BE2C (cell line): ENCODE results near the gene GTF2I. TPM values are rescaled to one million over a fixed set of nuclear protein-coding genes. Genes with fewer than 3 reads are reported as not detected.
A peak's percentile ranks its signal among the peaks of the same experiment; 100 is the strongest.

Experiments used
- DNase-seq: peaks from one replicate; pipeline ENCODE4 v3.0.0-alpha.2; 2020
- H3K27me3 ChIP-seq: fragments of 250-450 bp; sonication (Bioruptor Pico); 2 replicates; pipeline ENCODE4 v1.5.1; 2020; ENCODE audit warnings: mild to moderate bottlenecking
- H3K36me3 ChIP-seq: fragments of 250-450 bp; sonication (Bioruptor Pico); 2 replicates; pipeline ENCODE4 v1.5.1; 2020; ENCODE audit warnings: mild to moderate bottlenecking
- H3K4me1 ChIP-seq: fragments of 250-450 bp; sonication (Bioruptor Pico); 2 replicates; pipeline ENCODE4 v1.5.1; 2020
- H3K4me3 ChIP-seq: 2 replicates; pipeline ENCODE4 v1.5.1; 2011; ENCODE audit warnings: low read depth, low read length
- H3K9me3 ChIP-seq: fragments of 250-450 bp; sonication (Bioruptor Pico); 2 replicates; pipeline ENCODE4 v1.5.1; 2020
- CTCF ChIP-seq: IDR thresholded peaks from 2 replicates; pipeline ENCODE4 v1.5.1; 2012; ENCODE audit warnings: mild to moderate bottlenecking, low read depth, low read length
- polyA plus RNA-seq: library from polyadenylated mRNA; unstranded; fragments of >200 nt; gene quantifications from one replicate; pipeline ENCODE4 v1.2.1, GENCODE V29; 2012; ENCODE audit warnings: low read depth, missing spikeins; ENCODE audit not compliant: insufficient read length, insufficient read depth

GTF2I gene
- 115 TPM for polyA plus RNA-seq

DNA sequence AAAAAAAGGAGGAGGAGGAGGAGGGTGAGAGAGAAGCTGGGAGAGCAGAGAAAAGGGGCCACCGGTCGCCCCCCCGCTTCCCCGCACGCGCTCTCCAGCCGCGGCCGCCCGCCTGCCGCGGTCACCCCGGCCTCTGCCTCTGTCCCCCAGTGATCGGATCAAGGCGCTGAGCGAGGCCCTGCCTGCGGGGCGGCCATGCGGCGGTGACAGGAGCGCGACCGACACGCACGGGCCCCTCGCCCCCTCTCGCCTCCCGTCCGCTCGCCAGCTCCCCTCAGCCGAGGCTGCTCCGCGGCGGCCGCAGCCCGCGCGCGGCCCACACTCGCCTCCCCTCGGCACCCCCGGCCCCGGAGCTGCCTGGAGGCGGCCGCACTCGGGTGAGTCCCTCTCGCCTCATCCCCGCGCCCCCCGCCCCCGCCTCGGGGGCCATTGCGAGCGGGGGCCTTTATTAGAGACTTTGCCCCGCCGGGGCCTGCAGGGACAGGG is at the start of gene GTF2I:
Gene GTF2I (plus strand): TSS at position 27 of the 486 bp plus-strand sequence. CDS start 31,411 bp downstream, outside the sequence.
- Histone ChIP-seq H3K9me3 (no peaks in the 10 kb centered on the region), H3K4me1 (peaks cover 6% of the 10 kb centered on the region), H3K36me3 (peaks cover 27% of the 10 kb centered on the region), H3K4me3 (peak within 1 kb of the TSS; percentile 68), H3K27me3 (no peaks in the 10 kb centered on the region)
- DNase-seq = no peak
- TF ChIP-seq CTCF = no peak

DNA sequence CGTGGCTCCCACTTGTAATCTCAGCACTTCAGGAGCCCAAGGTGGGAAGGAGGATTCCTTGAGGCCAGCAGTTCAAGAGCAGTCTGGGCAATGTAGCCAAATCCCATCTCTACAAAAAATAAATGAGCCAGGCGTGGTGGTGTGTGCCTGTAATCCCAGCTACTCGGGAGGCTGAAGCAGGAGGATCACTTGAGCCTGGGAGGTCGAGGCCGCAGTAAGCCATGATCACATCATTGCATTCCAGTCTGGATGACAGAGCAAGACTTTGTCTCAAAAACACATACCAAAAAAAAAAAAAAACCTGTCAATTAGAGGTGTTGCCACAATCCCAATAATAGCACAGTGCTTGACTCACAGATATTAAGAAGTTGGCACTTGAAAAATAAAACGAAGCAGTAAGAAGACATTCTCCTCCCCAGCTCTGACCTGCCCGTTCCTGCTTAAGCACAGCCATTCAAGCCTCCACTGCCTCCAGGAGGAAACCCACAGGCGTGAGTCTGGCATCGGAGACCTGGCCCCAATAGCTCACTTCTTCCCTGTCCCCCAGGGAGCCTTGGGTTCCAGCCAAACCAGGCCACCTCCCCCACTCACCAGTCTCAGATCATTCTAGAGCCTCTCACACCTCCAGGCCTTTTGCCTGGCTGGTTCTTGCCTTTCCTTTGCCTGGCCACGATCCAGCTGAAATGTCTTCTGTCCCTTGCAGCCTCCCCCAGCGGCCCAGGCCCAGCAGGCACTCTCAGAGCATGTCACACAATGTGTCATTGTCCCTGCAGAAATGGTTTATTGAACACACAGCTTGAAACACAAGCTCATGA is 45.3 kb upstream of the GTF2I start:
- Histone ChIP-seq H3K4me1 (peaks cover 13% of the 10 kb centered on the region), H3K4me3 (no peak overlapping the region), H3K9me3 (no peaks in the 10 kb centered on the region), H3K36me3 (no peaks in the 10 kb centered on the region), H3K27me3 (no peaks in the 10 kb centered on the region)
- DNase-seq = peak; percentile 81
- TF ChIP-seq CTCF = no peak

- Histone ChIP-seq H3K4me1 (peaks cover 17% of the 10 kb centered on the region), H3K9me3 (no peaks in the 10 kb centered on the region), H3K4me3 (no peak overlapping the region), H3K36me3 (no peaks in the 10 kb centered on the region), H3K27me3 (no peaks in the 10 kb centered on the region)
- no peak for DNase-seq
- no peak for TF ChIP-seq CTCF
Measured at GRCh38 chr7:74615933-74616780, 41.4 kb upstream of the GTF2I start.

GRCh38 chr7:74617180-74617744 is 40.3 kb upstream of the GTF2I start:
- Histone ChIP-seq H3K4me1 (peaks cover 16% of the 10 kb centered on the region), H3K9me3 (no peaks in the 10 kb centered on the region), H3K27me3 (no peaks in the 10 kb centered on the region), H3K36me3 (no peaks in the 10 kb centered on the region), H3K4me3 (no peak overlapping the region)
- no peak for TF ChIP-seq CTCF
- peak; percentile 50 for DNase-seq

- no peak for TF ChIP-seq CTCF
- H3K4me1 ChIP-seq = peaks cover 10% of the 10 kb centered on the region
- peak; percentile 24 for DNase-seq
Measured at GRCh38 chr7:74619235-74619860, 38.2 kb upstream of the GTF2I start.

More at GRCh38 chr7:74619235-74619860, 38.2 kb upstream of the GTF2I start:
- Histone ChIP-seq H3K27me3 (no peaks in the 10 kb centered on the region), H3K36me3 (no peaks in the 10 kb centered on the region), H3K9me3 (no peaks in the 10 kb centered on the region), H3K4me3 (no peak overlapping the region)
